HG03039 (cell line): Measurements from ENCODE around the gene SORCS2.

Source experiments
- ATAC-seq: cut with Tn5 transposase; IDR thresholded peaks from one replicate; pipeline ENCODE4 v1.9.1; 2021; ENCODE audit warnings: mild to moderate bottlenecking, moderate library complexity; ENCODE audit not compliant: unreplicated experiment

The SORCS2 gene

GRCh38 chr4:7774301-7775294 is 582.3 kb downstream of the SORCS2 start:
- ATAC-seq, result no peak

DNA sequence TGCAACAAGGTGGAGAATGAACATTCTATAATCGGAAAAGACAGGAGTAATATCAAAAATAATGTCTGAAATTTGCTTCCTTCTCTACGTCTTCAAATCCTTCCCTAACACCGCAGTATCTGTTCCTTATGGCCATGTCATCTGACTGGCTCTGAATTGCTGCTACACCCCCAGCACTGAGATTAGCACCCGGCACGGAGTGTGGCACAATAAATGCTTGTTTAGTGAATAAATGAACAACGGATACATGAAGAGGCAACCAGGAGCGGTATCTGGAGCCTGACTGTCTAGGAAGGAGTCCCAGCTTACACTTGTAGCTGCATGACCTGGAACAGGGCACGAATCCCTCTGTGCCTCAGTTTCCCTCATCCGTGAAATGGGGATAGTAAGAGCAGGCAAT is 583.1 kb downstream of the SORCS2 start:
- ATAC-seq, result no peak

- ATAC-seq, result no peak
Observed at GRCh38 chr4:7777017-7777710, 584.8 kb downstream of the SORCS2 start.

- no peak for ATAC-seq
Observed at GRCh38 chr4:7777871-7778509, 585.7 kb downstream of the SORCS2 start.

DNA sequence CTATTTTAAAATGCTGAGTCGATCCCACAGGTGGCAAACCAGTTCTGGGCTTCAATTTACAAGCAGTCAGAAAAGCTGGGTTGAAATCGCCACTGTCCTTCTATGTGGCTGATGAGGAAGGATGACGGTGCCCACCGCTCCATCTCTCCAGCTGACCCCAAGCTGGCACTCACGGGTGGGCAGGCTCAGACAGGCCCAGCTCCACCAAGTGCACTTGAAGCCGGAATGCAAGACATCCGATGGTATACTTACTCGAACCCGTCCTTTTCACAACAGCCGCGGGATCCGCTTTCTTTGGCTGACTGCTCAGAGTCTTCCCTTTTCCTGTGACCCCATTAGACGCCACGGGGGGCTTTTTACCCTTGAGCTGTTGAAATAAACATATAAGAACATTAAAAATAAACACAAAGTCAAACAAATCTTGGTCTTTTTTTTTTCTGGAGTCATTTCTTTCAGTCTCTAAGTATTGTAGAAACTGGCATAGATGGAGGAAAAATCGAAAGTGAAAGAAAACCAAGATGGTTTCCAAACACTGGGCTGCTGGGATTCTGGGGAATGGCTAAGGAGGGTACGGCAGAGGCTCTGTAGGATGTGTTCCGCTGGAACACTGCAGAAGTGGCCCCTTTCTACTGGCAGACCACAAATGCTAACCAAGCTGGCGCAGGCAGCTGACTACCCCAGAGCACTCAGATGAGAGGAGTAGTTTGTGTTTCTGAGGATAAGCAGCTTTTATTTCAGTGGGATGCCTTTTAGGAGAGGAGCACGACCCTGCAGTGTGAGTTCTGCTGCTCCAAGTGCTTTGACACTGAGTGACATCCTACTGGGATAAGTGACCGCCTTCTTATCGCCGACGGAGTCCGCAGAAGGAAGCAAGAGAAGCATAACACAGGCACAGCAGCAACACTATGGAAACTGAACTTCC is 586.4 kb downstream of the SORCS2 start:
- no peak for ATAC-seq

DNA sequence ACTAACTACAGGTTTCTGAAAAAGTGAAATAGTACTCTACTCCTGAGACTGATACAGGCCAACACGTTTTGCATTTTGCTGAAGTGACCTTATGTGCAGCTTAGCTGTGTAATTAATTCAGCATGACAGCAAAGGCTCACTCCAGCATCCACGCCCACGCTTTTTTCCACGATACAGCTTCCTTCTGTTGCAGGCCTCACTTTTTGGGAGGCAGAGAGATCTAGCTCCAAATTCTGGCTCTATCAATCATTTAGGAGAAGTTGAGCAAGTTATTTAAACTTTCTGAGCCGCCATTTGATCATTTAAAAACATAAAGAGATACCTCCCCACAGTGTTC is 587.1 kb downstream of the SORCS2 start:
- no peak for ATAC-seq

GRCh38 chr4:7780751-7781348 is 588.5 kb downstream of the SORCS2 start:
- ATAC-seq, result no peak

GRCh38 chr4:7781366-7781765 is 589.0 kb downstream of the SORCS2 start:
- no peak for ATAC-seq

DNA sequence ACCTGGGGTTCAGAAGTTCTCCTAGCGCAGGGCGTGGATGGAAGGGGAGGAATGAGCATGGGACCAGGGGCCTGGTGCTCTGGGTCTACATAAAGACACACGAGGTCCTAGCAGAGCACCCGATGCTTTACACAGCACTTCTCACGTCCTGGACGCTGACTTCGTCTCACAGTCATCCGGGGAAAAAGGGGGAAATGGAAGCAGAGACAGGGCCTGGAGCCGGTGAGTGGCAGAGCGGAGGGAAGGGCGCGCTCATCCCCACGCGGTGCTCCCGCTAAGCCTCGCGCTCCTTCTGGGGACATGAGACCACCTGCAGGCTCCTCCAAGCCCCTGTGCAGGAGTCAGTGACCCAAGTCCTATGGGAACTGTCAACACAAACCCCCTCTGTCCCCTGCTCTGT is 589.7 kb downstream of the SORCS2 start:
- ATAC-seq, result no peak

GRCh38 chr4:7782783-7783182 is 590.4 kb downstream of the SORCS2 start:
- ATAC-seq, result no peak

DNA sequence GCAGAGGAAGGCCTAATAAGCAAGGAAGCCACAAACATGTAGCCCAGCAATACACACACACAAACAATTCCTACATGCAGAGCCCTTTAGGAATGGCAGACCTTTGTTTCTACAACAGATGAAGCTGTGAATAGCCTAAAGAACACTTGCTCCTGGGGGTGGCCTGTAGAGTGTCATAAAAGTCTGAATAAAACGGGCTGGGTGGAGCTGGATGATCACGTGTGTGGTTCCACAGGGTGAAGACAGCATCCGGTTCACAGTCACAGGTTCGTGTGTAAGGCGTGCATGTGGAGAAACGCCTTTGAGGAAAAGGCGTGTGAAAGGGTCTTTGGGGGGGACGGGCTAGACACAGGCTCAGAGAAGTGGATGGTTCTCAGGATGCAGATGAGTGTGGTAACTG is 591.2 kb downstream of the SORCS2 start:
- ATAC-seq, result no peak

- ATAC-seq, result no peak
Observed at GRCh38 chr4:7784131-7784870, 592.0 kb downstream of the SORCS2 start.

DNA sequence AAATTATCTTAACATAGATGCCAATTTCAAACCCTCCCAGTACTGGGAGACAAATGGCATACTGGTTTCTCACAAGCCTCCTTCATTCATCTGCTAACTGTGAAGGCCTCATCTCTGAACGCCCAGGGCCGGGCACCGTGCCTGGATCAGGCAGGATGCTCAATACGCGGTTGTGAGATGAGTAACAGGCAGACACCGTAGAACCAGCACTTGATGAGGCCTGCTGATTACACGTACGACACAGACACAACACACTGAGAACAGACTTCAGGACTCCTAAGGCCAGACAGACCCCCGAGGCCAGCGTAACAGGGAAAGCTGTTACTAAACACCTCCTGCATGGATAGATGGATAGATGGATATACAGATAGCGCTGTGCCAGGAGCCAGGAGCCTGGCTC is 592.7 kb downstream of the SORCS2 start:
- no peak for ATAC-seq

DNA sequence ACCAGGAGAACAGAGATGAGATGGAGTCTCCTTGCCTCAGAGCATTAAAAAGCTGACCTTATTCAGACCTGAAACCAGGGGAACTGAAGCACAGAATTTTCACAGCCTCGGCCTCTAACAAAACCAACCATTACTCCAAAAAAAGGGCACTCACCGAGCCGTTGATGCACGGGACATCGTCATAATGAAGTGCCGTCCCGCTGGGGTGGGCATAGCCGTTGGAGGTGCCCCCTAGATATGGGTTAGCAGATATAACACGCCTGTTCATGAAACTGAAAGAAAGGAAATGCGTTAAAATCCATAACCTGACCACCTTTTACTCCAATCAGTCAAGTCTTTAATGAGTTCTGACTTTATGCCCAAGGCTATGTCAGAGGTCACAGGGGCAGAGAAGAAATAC is 593.7 kb downstream of the SORCS2 start:
- no peak for ATAC-seq

GRCh38 chr4:7786517-7786916 is 594.2 kb downstream of the SORCS2 start:
- no peak for ATAC-seq

DNA sequence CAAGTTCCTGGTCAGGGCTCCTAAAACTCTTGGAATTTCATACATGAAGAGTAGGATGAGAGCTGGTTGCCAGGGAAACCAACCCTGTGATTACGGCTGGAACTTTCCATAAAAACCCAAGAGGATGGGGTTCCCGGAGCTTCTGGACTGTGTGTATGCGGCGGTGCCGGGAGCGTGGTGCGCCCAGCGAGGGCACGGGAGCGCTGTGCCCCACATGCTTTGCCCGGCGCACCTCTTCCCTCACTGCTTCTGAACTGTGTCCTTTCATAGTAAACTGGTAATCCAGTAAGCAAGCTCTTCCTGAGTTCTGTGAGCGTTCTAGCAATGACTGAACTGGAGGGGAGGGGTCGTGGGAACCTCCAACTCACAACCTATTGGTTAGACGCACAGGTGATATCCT is 594.7 kb downstream of the SORCS2 start:
- no peak for ATAC-seq

DNA sequence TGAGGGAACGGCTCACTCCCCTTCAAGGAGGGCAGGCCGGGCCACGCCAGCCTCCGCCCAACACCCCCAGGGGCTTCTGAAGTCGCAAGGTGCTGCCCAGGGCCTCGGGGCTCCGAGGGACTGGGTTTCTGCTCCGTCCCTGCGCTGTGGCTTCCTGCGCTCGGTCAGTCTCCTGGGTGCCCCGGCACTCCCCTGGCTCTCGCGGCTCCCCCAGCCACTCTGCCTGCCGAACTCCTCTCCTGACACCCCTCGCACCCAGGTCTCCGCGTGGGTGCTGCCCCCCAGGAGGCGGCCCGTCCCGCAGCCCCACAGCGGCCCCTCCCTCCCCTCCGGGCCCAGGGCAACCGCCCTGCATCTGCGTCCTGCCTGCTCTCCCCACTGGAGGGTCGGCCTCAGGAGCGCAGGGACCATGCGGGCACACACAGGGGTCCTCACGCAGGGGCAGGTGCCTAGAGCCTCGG is 595.4 kb downstream of the SORCS2 start:
- ATAC-seq, result no peak

DNA sequence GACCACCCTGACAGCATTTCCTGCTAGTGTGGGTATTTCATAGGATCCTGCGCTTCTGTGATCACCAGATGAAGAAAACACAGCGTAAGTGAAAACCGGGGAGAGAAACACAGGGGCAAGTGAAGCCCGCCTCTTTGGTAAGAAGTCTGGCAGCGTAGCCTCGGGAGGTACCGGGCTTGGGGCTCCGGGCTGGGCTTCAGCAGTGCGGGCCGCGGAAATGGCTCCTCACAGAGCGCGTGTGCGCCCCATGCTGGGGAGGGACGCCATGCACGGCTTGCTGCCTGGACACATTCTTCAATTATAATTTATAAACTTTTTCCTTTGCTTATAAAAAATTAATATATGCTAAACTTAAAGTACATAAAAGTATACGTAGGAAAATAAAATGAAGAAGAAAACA is 595.9 kb downstream of the SORCS2 start:
- ATAC-seq, result no peak

DNA sequence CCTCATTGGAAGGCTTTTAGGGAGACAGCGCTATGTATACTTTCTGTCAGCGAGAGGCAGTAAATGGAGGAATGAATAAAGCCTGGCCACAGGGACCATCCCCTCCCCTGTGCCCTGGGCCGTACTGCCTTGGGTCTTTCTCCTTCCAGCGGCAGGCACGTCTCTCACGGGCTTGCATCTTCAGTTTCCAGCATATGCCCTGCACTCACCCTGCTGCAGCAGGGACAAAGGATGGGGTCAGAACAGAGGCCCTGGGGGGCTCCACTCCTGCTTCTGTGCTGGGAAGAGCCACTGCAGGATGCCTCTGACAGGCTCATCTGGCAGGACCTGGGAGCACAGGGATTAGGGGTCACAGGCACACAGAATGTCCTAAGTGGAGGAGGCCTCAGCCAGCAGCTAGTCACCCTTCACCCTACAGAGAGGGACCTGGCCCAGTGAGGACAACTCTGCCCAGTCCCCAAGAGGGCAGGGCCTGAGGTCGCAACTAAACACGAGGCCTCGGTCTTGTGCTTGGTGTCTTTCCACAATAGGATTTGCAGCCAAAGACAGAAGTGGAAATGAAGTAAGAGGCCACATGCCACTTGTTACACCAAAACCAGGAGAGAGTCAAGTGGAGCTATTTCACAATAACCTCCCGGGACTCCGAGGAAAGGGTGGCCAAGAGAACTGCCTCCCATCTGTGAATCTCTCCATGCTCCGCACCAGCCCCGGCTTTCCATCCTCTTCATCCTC is 596.5 kb downstream of the SORCS2 start:
- ATAC-seq, result no peak
